Gastroesophageal sphincter (tissue), 4 donors: ENCODE data around the gene IGSF9. TPM values are rescaled to one million over a fixed set of nuclear protein-coding genes. Genes with fewer than 3 reads are reported as not detected.

ENCODE experiments used
- ATAC-seq: fragments of 150-250 bp; one replicate; pipeline ENCODE4 v1.9.1; 2016; ENCODE audit warnings: mild to moderate bottlenecking, moderate library complexity
- H3K27ac ChIP-seq, 4 donors: fragments of 200-600 bp; sonication (generic) in 3 of 4; 1 replicate in 3 of 4; 2 replicates in 1 of 4; pipeline ENCODE4 v1.5.1; 2016 to 2019
- H3K27me3 ChIP-seq: fragments of 200-600 bp; sonication (generic); one replicate; pipeline ENCODE4 v1.5.1; 2019
- H3K36me3 ChIP-seq, 2 donors: fragments of 200-600 bp; sonication (generic); one replicate each; pipeline ENCODE4 v1.5.1; 2019; ENCODE audit warnings: control low read depth in 1 of 2
- H3K4me1 ChIP-seq, 3 donors: fragments of 200-600 bp; sonication (generic); 1 replicate in 2 of 3; 2 replicates in 1 of 3; pipeline ENCODE4 v1.5.1; 2016 to 2019; ENCODE audit warnings: control low read depth in 2 of 3
- H3K4me3 ChIP-seq, 2 donors: fragments of 200-600 bp; sonication (generic); one replicate each; pipeline ENCODE4 v1.5.1; 2019; ENCODE audit warnings: mild to moderate bottlenecking in 1 of 2, moderate library complexity in 1 of 2
- H3K9me3 ChIP-seq, 3 donors: fragments of 200-600 bp; sonication (generic); one replicate each; pipeline ENCODE4 v1.5.1; 2017 to 2019; ENCODE audit warnings: control low read depth in 2 of 3
- EP300 ChIP-seq: sonication (generic); formaldehyde crosslinking; IDR thresholded peaks from one replicate; pipeline ENCODE4 v1.6.1; 2017; ENCODE audit warnings: antibody characterized with exemption, mild to moderate bottlenecking
- POLR2A ChIP-seq, 2 donors: fragments of 450-650 bp; IDR thresholded peaks; one replicate each; pipeline ENCODE4 v1.6.1; 2017; ENCODE audit warnings: antibody characterized with exemption in 2 of 2, mild to moderate bottlenecking in 2 of 2, moderate library complexity in 1 of 2
- POLR2AphosphoS5 ChIP-seq: sonication (generic); formaldehyde crosslinking; IDR thresholded peaks from one replicate; pipeline ENCODE4 v1.6.1; 2017; ENCODE audit warnings: antibody characterized with exemption
- WGBS, 2 donors: methylation state at CpG; one replicate each; pipeline ENCODE4 v1.1.5; 2018; ENCODE audit warnings: low coverage in 1 of 2; 5-methylcytosine and 5-hydroxymethylcytosine counted together
- total RNA-seq, 4 donors: library from RNA; depleted of rRNA; stranded (reverse); fragments of >200 nt; gene quantifications; one replicate each; pipeline ENCODE4 v1.1.0, GENCODE V29; 2016
- TF ChIP-seq, protein P1 (sequence below), 4 experiments: fragments of 200-600 bp in 2 of 4; fragments of 450-650 bp in 2 of 4; sonication (generic) in 1 of 4; IDR thresholded peaks; one replicate each; pipeline ENCODE4 v1.5.1; 2017 to 2019; ENCODE audit warnings: antibody characterized with exemption in 4 of 4, mild to moderate bottlenecking in 2 of 4, moderate library complexity in 2 of 4

Gene IGSF9
- total RNA-seq, 4 donors from 2014 or later, result 0.35 to 0.62 TPM; not detected in 2

DNA sequence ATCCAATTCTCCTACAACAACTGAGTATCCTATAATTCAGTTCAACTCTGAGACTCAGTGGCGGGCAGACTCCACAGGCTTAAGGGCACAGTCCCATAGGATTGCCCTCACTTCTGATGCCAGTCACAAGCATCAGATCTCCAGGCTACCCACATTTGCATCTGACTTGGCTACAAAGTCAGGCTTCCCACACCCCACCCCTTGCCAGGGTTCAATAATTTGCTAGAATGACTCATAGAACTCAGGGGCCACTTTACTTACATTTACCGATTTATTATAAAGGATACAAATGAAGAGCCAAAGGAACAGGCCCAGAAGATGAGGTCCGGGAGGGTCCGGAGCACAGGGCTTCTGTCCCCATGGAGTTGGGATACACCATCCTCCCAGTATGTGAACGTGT, 44.6 kb upstream of the IGSF9 start:
- no peak overlapping the region for H3K27ac ChIP-seq
- peaks cover 13% of the 10 kb centered on the region for H3K27me3 ChIP-seq
- H3K36me3 ChIP-seq, result no peaks in the 10 kb centered on the region
- TF ChIP-seq POLR2AphosphoS5, result no peak
- no peak for TF ChIP-seq POLR2A (IDR thresholded peaks at IDR 0.05)
- no peaks in the 10 kb centered on the region for H3K9me3 ChIP-seq
- ATAC-seq, result no peak
- 83 to 88% methylated on average over 4 of the region's 5 CpGs for WGBS, 2 donors
- no peaks in the 10 kb centered on the region for H3K4me1 ChIP-seq
- no peak overlapping the region for H3K4me3 ChIP-seq

GRCh38 chr1:159989581-159989980, 44.2 kb upstream of the IGSF9 start:
- peaks cover 13% of the 10 kb centered on the region for H3K27me3 ChIP-seq
- TF ChIP-seq EP300 (no peak), POLR2A (IDR thresholded peaks at IDR 0.05) (no peak), POLR2AphosphoS5 (no peak)
- TF ChIP-seq, protein P1, sequence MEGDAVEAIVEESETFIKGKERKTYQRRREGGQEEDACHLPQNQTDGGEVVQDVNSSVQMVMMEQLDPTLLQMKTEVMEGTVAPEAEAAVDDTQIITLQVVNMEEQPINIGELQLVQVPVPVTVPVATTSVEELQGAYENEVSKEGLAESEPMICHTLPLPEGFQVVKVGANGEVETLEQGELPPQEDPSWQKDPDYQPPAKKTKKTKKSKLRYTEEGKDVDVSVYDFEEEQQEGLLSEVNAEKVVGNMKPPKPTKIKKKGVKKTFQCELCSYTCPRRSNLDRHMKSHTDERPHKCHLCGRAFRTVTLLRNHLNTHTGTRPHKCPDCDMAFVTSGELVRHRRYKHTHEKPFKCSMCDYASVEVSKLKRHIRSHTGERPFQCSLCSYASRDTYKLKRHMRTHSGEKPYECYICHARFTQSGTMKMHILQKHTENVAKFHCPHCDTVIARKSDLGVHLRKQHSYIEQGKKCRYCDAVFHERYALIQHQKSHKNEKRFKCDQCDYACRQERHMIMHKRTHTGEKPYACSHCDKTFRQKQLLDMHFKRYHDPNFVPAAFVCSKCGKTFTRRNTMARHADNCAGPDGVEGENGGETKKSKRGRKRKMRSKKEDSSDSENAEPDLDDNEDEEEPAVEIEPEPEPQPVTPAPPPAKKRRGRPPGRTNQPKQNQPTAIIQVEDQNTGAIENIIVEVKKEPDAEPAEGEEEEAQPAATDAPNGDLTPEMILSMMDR (IDR thresholded peaks at IDR 0.05), result no peak
- no peak overlapping the region for H3K4me3 ChIP-seq
- 75 to 87% methylated on average over 2 to 3 of the region's 3 CpGs for WGBS, 2 donors
- no peaks in the 10 kb centered on the region for H3K4me1 ChIP-seq
- H3K9me3 ChIP-seq, result no peaks in the 10 kb centered on the region
- ATAC-seq, result no peak
- H3K36me3 ChIP-seq, result no peaks in the 10 kb centered on the region
- H3K27ac ChIP-seq, result no peak overlapping the region

DNA sequence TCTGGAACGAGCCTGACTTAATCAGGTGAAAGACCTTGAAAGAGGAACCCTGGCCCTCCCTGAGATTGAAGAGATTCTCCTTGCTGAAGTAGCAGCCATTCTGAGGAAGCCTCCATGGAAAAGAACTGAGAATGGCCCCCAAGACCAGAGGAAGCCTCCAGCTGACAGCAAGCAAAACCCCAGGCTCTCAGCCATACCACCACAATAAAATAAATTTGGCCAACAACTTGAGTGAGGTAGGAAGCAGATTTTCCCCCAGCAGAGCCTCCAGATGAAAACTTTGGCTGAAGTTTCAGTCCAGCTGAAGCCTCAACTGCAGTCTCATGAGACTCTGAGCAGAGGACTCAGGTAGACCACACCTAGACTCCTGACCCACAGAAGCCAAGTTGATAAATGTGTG, 42.6 kb upstream of the IGSF9 start:
- Histone ChIP-seq H3K27ac (no peak overlapping the region), H3K27me3 (peaks cover 13% of the 10 kb centered on the region), H3K36me3 (no peaks in the 10 kb centered on the region), H3K4me1 (no peaks in the 10 kb centered on the region), H3K4me3 (no peak overlapping the region), H3K9me3 (no peaks in the 10 kb centered on the region)
- 80% methylated on average over 1 of the region's 1 CpG; no CpG with 5 or more reads in 1 of the 2 donors for WGBS, 2 donors
- no peak for TF ChIP-seq POLR2AphosphoS5
- TF ChIP-seq EP300, result no peak
- no peak for TF ChIP-seq POLR2A (IDR thresholded peaks at IDR 0.05)
- TF ChIP-seq, protein P1 (IDR thresholded peaks at IDR 0.05), result no peak
- ATAC-seq, result no peak

- Histone ChIP-seq H3K4me1 (no peaks in the 10 kb centered on the region), H3K27me3 (peaks cover 13% of the 10 kb centered on the region), H3K9me3 (no peaks in the 10 kb centered on the region), H3K36me3 (no peaks in the 10 kb centered on the region), H3K27ac (no peak overlapping the region), H3K4me3 (no peak overlapping the region)
- ATAC-seq, result no peak
- no CpG with 5 or more reads among the region's 4 CpGs for WGBS, 2 donors
- TF ChIP-seq EP300 (no peak), POLR2AphosphoS5 (no peak), POLR2A (IDR thresholded peaks at IDR 0.05) (no peak)
- TF ChIP-seq, protein P1 (IDR thresholded peaks at IDR 0.05), result no peak
These were observed 41.8 kb upstream of the IGSF9 start for GRCh38 chr1:159987186-159987585.

DNA sequence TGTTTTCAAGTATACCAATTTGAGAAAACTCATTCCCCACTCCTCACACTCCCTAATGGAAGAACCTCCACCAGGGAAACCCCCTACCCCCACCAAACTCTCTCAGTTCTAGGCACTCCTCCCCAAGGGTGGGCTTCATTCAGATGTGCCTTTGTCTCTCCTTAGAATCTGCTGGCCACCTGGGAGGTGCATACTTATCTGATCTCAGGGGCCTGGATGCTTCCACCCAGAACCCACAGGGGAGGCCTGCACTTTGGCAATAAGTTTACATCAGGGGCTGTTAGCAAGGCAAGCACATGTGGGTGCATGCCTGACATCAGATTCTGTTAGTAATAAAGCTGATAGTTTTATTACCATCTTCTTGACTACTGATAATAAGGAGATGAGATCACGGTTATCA, 41.1 kb upstream of the IGSF9 start:
- Histone ChIP-seq H3K4me3 (no peak overlapping the region), H3K4me1 (no peaks in the 10 kb centered on the region), H3K27ac (no peak overlapping the region), H3K27me3 (peaks cover 13% of the 10 kb centered on the region), H3K36me3 (no peaks in the 10 kb centered on the region), H3K9me3 (no peaks in the 10 kb centered on the region)
- no peak for ATAC-seq
- WGBS, 2 donors, result 90 to 100% methylated on average over 1 of the region's 1 CpG
- TF ChIP-seq EP300, result no peak
- TF ChIP-seq POLR2AphosphoS5, result no peak
- TF ChIP-seq POLR2A (IDR thresholded peaks at IDR 0.05), result no peak
- TF ChIP-seq, protein P1 (IDR thresholded peaks at IDR 0.05), result no peak
